B cell (primary cell): ENCODE measurements around the gene OR6C1. TPM values are rescaled to one million over a fixed set of nuclear protein-coding genes. Genes with fewer than 3 reads are reported as not detected.

Source experiments
- ATAC-seq: fragments of 200-7000 bp; cut with Tn5 transposase; one replicate; pipeline ENCODE4 v1.10.0; 2021; ENCODE audit warnings: low read depth, mild to moderate bottlenecking, moderate number of reproducible peaks, moderate library complexity
- CTCF ChIA-PET: fragments of 350-600 bp; sonication (Branson Sonifier 250); formaldehyde crosslinking; loops from one replicate; lab custom pipeline; 2021; ENCODE audit warnings: antibody characterized with exemption, inconsistent platforms; lab: Charles Lee
- POLR2A ChIA-PET: fragments of 350-600 bp; sonication (Branson Sonifier 250); formaldehyde crosslinking; loops from one replicate; lab custom pipeline; 2021; ENCODE audit warnings: antibody characterized with exemption; lab: Charles Lee
- DNase-seq: peaks from one replicate; pipeline ENCODE4 v3.0.0; 2013
- H2AFZ ChIP-seq: 2 replicates; pipeline ENCODE4 v1.6.1; 2012; ENCODE audit warnings: mild to moderate bottlenecking, low read depth, low read length; ENCODE audit not compliant: insufficient read depth, poor library complexity, severe bottlenecking
- H3K27ac ChIP-seq, 2 donors: 1 replicate in 1 of 2; 2 replicates in 1 of 2; pipeline ENCODE4 v1.5.1; 2012 to 2013; ENCODE audit warnings: low read length in 2 of 2, mild to moderate bottlenecking in 2 of 2, moderate library complexity in 1 of 2
- H3K27me3 ChIP-seq, 4 experiments: fragments of 200-600 bp in 1 of 4; sonication (generic) in 1 of 4; replicated peaks in 1 of 4; 1 replicate in 2 of 4; 2 replicates in 2 of 4; pipeline versions ENCODE4 v1.6.1 to v1.7.0; 2013 to 2016; ENCODE audit warnings: low read length in 3 of 4, mild to moderate bottlenecking in 2 of 4, mixed read lengths in 1 of 4, moderate library complexity in 1 of 4; ENCODE audit not compliant: insufficient read depth in 4 of 4, control insufficient read depth in 3 of 4; ENCODE audit errors: control extremely low read depth in 1 of 4
- H3K36me3 ChIP-seq, 2 experiments: replicated peaks in 1 of 2; 1 replicate in 1 of 2; 2 replicates in 1 of 2; pipeline versions ENCODE4 v1.6.1 to v1.7.1; 2013; ENCODE audit warnings: low read length in 1 of 2; ENCODE audit not compliant: insufficient read depth in 2 of 2, control insufficient read depth in 1 of 2; ENCODE audit errors: control extremely low read depth in 1 of 2, extremely low read depth in 1 of 2
- H3K4me1 ChIP-seq, 2 donors: fragments of 200-600 bp in 1 of 2; sonication (generic) in 1 of 2; 1 replicate in 1 of 2; 2 replicates in 1 of 2; pipeline versions ENCODE4 v1.5.1 to v1.6.1; 2013 to 2017; ENCODE audit warnings: low read length in 2 of 2; ENCODE audit not compliant: control insufficient read depth in 2 of 2, insufficient read depth in 2 of 2
- H3K4me2 ChIP-seq: replicated peaks from 2 replicates; pipeline ENCODE3; 2012; ENCODE audit warnings: mild to moderate bottlenecking, low read depth, low read length; ENCODE audit not compliant: poor library complexity, severe bottlenecking
- H3K4me3 ChIP-seq, 5 experiments: fragments of 200-600 bp in 1 of 5; sonication (generic) in 1 of 5; 1 replicate in 3 of 5; 2 replicates in 2 of 5; pipeline versions ENCODE4 v1.5.1 to v1.7.0; 2011 to 2016; ENCODE audit warnings: low read length in 4 of 5, mild to moderate bottlenecking in 4 of 5, low read depth in 2 of 5, control low read depth in 1 of 5, moderate library complexity in 1 of 5; ENCODE audit not compliant: insufficient read depth in 1 of 5; ENCODE audit errors: control extremely low read depth in 1 of 5, extremely low read depth in 1 of 5
- H3K79me2 ChIP-seq: fragments of 200-600 bp; sonication (generic); one replicate; pipeline ENCODE4 v1.6.0; 2016; ENCODE audit warnings: low read length; ENCODE audit not compliant: control insufficient read depth, insufficient read depth
- H3K9ac ChIP-seq: fragments of 200-600 bp; sonication (generic); 2 replicates; pipeline ENCODE4 v1.6.1; 2017; ENCODE audit warnings: mild to moderate bottlenecking, low read length, moderate library complexity
- H3K9me3 ChIP-seq, 3 donors: one replicate each; pipeline versions ENCODE4 v1.6.1 to v1.7.1; 2013; ENCODE audit warnings: low read length in 2 of 3; ENCODE audit not compliant: control insufficient read depth in 2 of 3, insufficient read depth in 1 of 3; ENCODE audit errors: control extremely low read depth in 1 of 3
- H4K20me1 ChIP-seq: 2 replicates; pipeline ENCODE4 v1.6.0; 2012; ENCODE audit warnings: mild to moderate bottlenecking, low read length; ENCODE audit not compliant: insufficient read depth, control insufficient read depth, poor library complexity, severe bottlenecking
- H3K27ac Mint-ChIP-seq: one replicate; pipeline ENCODE4 v1.8.0; 2021; ENCODE audit warnings: mixed read lengths
- H3K27me3 Mint-ChIP-seq: one replicate; pipeline ENCODE4 v1.8.0; 2021; ENCODE audit warnings: mixed read lengths
- H3K4me1 Mint-ChIP-seq: one replicate; pipeline ENCODE4 v1.8.0; 2021; ENCODE audit warnings: mixed read lengths
- H3K4me3 Mint-ChIP-seq: one replicate; pipeline ENCODE4 v1.8.0; 2021; ENCODE audit warnings: mixed read lengths
- H3K9me3 Mint-ChIP-seq: one replicate; pipeline ENCODE4 v1.8.0; 2022; ENCODE audit warnings: mixed read lengths; ENCODE audit not compliant: insufficient read depth
- CTCF ChIP-seq: fragments of 200-600 bp; IDR thresholded peaks from one replicate; pipeline ENCODE4 v1.8.0; 2022; ENCODE audit warnings: antibody characterized with exemption, mild to moderate bottlenecking
- EZH2 ChIP-seq: IDR thresholded peaks from 2 replicates; pipeline ENCODE4 v1.6.1; 2012; ENCODE audit warnings: borderline replicate concordance, low read depth, mild to moderate bottlenecking, moderate library complexity, low read length; ENCODE audit not compliant: insufficient read depth, poor library complexity, severe bottlenecking
- WGBS: methylation state at CpG from one replicate; pipeline ENCODE4 v1.1.5; 2013; ENCODE audit warnings: missing lambda C conversion rate; ENCODE audit not compliant: insufficient coverage; 5-methylcytosine and 5-hydroxymethylcytosine counted together
- intact Hi-C: fragments of 100-400 bp; cut with micrococcal nuclease; formaldehyde crosslinking; loops from one replicate; pipeline ENCODE4 v1.10.0; 2022
- polyA plus RNA-seq: library from polyadenylated mRNA; depleted of rRNA; stranded (reverse); fragments of >200 nt; gene quantifications from 2 replicates; pipeline ENCODE4 v1.2.3, GENCODE V29; 2012
- total RNA-seq, 2 donors: library from RNA; stranded (reverse); fragments of 120-200 nt in 1 of 2; gene quantifications; 1 replicate in 1 of 2; 2 replicates in 1 of 2; pipeline versions ENCODE4 v1.2.3 to v1.2.4, GENCODE V29; 2013 to 2022

OR6C1 gene
- total and polyA plus RNA-seq, 2 donors (not counting 1 experiment from before 2014, with no cell fraction given): not detected

GRCh38 chr12:55289999-55290398 is 24.1 kb upstream of the OR6C1 start:
- H3K9me3 ChIP-seq: no peaks in the 10 kb centered on the region
- H3K27me3 ChIP-seq: no peaks in the 10 kb centered on the region
- TF ChIP-seq EZH2: no peak
- TF ChIP-seq CTCF: no peak
- no peaks in the 10 kb centered on the region for H4K20me1 ChIP-seq
- no peak overlapping the region for H3K27ac Mint-ChIP-seq
- ChIA-PET CTCF (no interaction called here), POLR2A (no interaction called here)
- H2AFZ ChIP-seq: no peak overlapping the region
- no peak overlapping the region for H3K9ac ChIP-seq
- H3K4me3 ChIP-seq: no peak overlapping the region
- ATAC-seq (no peak), DNase-seq (no peak)
- H3K4me1 ChIP-seq: no peaks in the 10 kb centered on the region
- H3K4me1 Mint-ChIP-seq: no peaks in the 10 kb centered on the region
- intact Hi-C loops: no loop called here
- no peak overlapping the region for H3K4me2 ChIP-seq
- H3K9me3 Mint-ChIP-seq: no peaks in the 10 kb centered on the region
- H3K36me3 ChIP-seq: no peaks in the 10 kb centered on the region
- H3K4me3 Mint-ChIP-seq: no peak overlapping the region
- no peak overlapping the region for H3K27ac ChIP-seq
- H3K79me2 ChIP-seq: no peaks in the 10 kb centered on the region
- H3K27me3 Mint-ChIP-seq: peaks cover 19% of the 10 kb centered on the region
- no CpG with 5 or more reads among the region's 2 CpGs for WGBS

- Histone ChIP-seq H3K79me2 (no peaks in the 10 kb centered on the region), H3K4me1 (no peaks in the 10 kb centered on the region), H3K27ac (no peak within 1 kb of the TSS), H3K27me3 (peaks cover 0 to 11% (median 0%) of the 10 kb centered on the region in 4 experiments), H3K4me2 (no peak within 1 kb of the TSS), H3K9ac (no peak within 1 kb of the TSS), H4K20me1 (no peaks in the 10 kb centered on the region), H3K9me3 (no peaks in the 10 kb centered on the region), H2AFZ (no peak within 1 kb of the TSS), H3K36me3 (no peaks in the 10 kb centered on the region), H3K4me3 (no peak within 1 kb of the TSS)
- peaks cover 26% of the 10 kb centered on the region for H3K27me3 Mint-ChIP-seq
- H3K4me3 Mint-ChIP-seq: no peak within 1 kb of the TSS
- H3K9me3 Mint-ChIP-seq: no peaks in the 10 kb centered on the region
- intact Hi-C loops: no loop called here
- no CpG with 5 or more reads among the region's 2 CpGs for WGBS
- TF ChIP-seq EZH2: no peak
- TF ChIP-seq CTCF: no peak
- DNase-seq: no peak
- ATAC-seq: no peak
- ChIA-PET CTCF (no interaction called here), POLR2A (no interaction called here)
- no peak within 1 kb of the TSS for H3K27ac Mint-ChIP-seq
- H3K4me1 Mint-ChIP-seq: no peaks in the 10 kb centered on the region
Observed at GRCh38 chr12:55296469-55296868, 17.7 kb upstream of the OR6C1 start, which contains the start of gene OR6C6. OR6C6 (minus strand) TSS chr12:55296569; CDS start chr12:55295232, 1,337 bp downstream.
